HepG2 (cell line): Measurements from ENCODE around the gene ZNF773. TPM values are rescaled to one million over a fixed set of nuclear protein-coding genes. Genes with fewer than 3 reads are reported as not detected.
A peak's percentile ranks its signal among the peaks of the same experiment; 100 is the strongest.

Experiments
- DNMT1 ChIP-seq: sonication (generic); formaldehyde crosslinking; IDR thresholded peaks from 2 replicates; pipeline ENCODE4 v1.5.1; 2020; ENCODE audit warnings: mild to moderate bottlenecking, missing genetic modification reagents
- JDP2 ChIP-seq: sonication (generic); formaldehyde crosslinking; IDR thresholded peaks from 2 replicates; pipeline ENCODE4 v1.8.1; 2022; ENCODE audit warnings: missing genetic modification reagents, borderline replicate concordance
- KLF12 ChIP-seq: sonication (generic); formaldehyde crosslinking; IDR thresholded peaks from 2 replicates; pipeline ENCODE4 v1.4.0; 2020; ENCODE audit warnings: missing genetic modification reagents, borderline replicate concordance
- MEIS2 ChIP-seq: sonication (generic); formaldehyde crosslinking; IDR thresholded peaks from 2 replicates; pipeline ENCODE4 v1.9.0; 2021; ENCODE audit warnings: mild to moderate bottlenecking, missing genetic modification reagents
- NBN ChIP-seq: fragments of 450-650 bp; conservative IDR thresholded peaks from 2 replicates; pipeline ENCODE4 v1.6.1; 2017
- NPAS2 ChIP-seq: sonication (generic); formaldehyde crosslinking; IDR thresholded peaks from 2 replicates; pipeline ENCODE4 v1.8.0; 2022; ENCODE audit warnings: mild to moderate bottlenecking, missing genetic modification reagents, borderline replicate concordance
- NR2C2 ChIP-seq: sonication (generic); formaldehyde crosslinking; IDR thresholded peaks from 2 replicates; pipeline ENCODE4 v1.4.0; 2020; ENCODE audit warnings: missing genetic modification reagents, mild to moderate bottlenecking, moderate library complexity, borderline replicate concordance
- SCMH1 ChIP-seq: sonication (generic); formaldehyde crosslinking; IDR thresholded peaks from 2 replicates; pipeline ENCODE4 v1.9.0; 2021; ENCODE audit warnings: missing genetic modification reagents, mild to moderate bottlenecking, borderline replicate concordance
- ZFP90 ChIP-seq: sonication (generic); formaldehyde crosslinking; IDR thresholded peaks from 2 replicates; pipeline ENCODE4 v1.8.0; 2022; ENCODE audit warnings: missing genetic modification reagents, mild to moderate bottlenecking, inconsistent platforms, borderline replicate concordance
- ZNF496 ChIP-seq: sonication (generic); formaldehyde crosslinking; IDR thresholded peaks from 2 replicates; pipeline ENCODE4 v1.8.1; 2023; ENCODE audit warnings: mild to moderate bottlenecking, moderate library complexity, missing genetic modification reagents; ENCODE audit not compliant: insufficient replicate concordance
- ZNF672 ChIP-seq: sonication (generic); formaldehyde crosslinking; IDR thresholded peaks from 2 replicates; pipeline ENCODE4 v1.8.1; 2022; ENCODE audit warnings: missing genetic modification reagents
- polyA plus RNA-seq, 8 experiments: library from polyadenylated mRNA; depleted of rRNA in 3 of 8; stranded (reverse) in 7 of 8; unstranded in 1 of 8; fragments of >200 nt; fragmentation: Illumina TruSeq in 4 of 8; extraction: Trizol in 4 of 8; gene quantifications; 2 replicates each; pipeline versions ENCODE4 v1.2.1 to v1.2.3, GENCODE V29; 2011 to 2016; ENCODE audit warnings: low read depth in 4 of 8, missing spikeins in 1 of 8, mixed read lengths in 1 of 8; ENCODE audit not compliant: insufficient read depth in 1 of 8
- total RNA-seq, 5 experiments: library from RNA; depleted of rRNA; stranded (reverse); fragments of >200 nt; fragmentation: Illumina TruSeq; extraction: Trizol; gene quantifications; 2 replicates each; pipeline ENCODE4 v1.2.3, GENCODE V29; 2016; ENCODE audit warnings: low read depth in 1 of 5
- TF ChIP-seq, protein P1 (sequence below): sonication (generic); formaldehyde crosslinking; IDR thresholded peaks from 2 replicates; pipeline ENCODE4 v1.4.0; 2020; ENCODE audit warnings: missing genetic modification reagents, borderline replicate concordance
- TF ChIP-seq, protein P2 (sequence below): sonication (generic); formaldehyde crosslinking; IDR thresholded peaks from 2 replicates; pipeline ENCODE4 v1.4.0; 2020; ENCODE audit warnings: mild to moderate bottlenecking, missing genetic modification reagents
- TF ChIP-seq, protein P3 (sequence below): sonication (generic); formaldehyde crosslinking; IDR thresholded peaks from 2 replicates; pipeline ENCODE4 v1.9.0; 2021; ENCODE audit warnings: missing genetic modification reagents, mild to moderate bottlenecking, borderline replicate concordance

The ZNF773 gene
- total and polyA plus RNA-seq, 2 of the 13 experiments (the other 11 are each of a cell fraction or from before 2014, with no cell fraction given) = 5.7 to 6.7 TPM

DNA sequence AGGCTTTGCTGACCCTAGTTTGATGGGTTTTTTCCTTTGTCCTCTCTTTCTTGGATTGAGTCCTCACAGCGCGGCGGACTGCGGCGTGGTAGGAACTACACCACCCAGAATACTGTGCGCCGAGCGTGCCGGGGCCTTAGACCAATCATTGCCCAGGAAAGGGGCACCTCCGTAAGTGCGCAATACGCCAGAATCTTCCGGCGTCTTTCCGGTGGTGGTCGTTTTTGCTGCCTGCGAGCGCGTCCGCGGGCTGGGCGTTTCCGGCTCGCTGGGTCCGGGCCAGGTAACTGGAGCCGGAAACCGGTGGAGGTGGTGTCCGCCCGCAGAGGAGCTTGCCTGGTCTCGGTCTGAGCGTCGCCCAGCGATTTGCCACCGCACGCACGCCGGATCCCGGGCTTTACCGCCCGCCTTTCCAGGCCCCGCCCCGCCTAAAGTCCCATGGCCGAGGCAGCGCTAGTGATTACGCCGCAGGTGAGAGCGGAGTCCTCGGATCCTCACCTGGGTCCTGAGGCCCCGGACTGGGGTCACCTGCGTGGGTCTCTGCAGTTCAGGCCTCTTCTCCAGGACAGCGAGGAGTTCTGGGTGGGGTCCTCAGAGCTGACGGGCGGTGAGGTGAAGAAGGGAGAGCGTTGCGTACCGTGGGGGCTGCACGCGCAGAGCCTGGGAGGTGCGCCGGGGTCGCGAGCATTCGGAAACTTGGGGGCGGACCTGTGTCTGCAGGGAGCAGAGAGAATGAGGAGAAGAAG is 27.6 kb downstream of the ZNF773 start, which contains the start of gene ZNF549 (continued):
- TF ChIP-seq, protein P1, sequence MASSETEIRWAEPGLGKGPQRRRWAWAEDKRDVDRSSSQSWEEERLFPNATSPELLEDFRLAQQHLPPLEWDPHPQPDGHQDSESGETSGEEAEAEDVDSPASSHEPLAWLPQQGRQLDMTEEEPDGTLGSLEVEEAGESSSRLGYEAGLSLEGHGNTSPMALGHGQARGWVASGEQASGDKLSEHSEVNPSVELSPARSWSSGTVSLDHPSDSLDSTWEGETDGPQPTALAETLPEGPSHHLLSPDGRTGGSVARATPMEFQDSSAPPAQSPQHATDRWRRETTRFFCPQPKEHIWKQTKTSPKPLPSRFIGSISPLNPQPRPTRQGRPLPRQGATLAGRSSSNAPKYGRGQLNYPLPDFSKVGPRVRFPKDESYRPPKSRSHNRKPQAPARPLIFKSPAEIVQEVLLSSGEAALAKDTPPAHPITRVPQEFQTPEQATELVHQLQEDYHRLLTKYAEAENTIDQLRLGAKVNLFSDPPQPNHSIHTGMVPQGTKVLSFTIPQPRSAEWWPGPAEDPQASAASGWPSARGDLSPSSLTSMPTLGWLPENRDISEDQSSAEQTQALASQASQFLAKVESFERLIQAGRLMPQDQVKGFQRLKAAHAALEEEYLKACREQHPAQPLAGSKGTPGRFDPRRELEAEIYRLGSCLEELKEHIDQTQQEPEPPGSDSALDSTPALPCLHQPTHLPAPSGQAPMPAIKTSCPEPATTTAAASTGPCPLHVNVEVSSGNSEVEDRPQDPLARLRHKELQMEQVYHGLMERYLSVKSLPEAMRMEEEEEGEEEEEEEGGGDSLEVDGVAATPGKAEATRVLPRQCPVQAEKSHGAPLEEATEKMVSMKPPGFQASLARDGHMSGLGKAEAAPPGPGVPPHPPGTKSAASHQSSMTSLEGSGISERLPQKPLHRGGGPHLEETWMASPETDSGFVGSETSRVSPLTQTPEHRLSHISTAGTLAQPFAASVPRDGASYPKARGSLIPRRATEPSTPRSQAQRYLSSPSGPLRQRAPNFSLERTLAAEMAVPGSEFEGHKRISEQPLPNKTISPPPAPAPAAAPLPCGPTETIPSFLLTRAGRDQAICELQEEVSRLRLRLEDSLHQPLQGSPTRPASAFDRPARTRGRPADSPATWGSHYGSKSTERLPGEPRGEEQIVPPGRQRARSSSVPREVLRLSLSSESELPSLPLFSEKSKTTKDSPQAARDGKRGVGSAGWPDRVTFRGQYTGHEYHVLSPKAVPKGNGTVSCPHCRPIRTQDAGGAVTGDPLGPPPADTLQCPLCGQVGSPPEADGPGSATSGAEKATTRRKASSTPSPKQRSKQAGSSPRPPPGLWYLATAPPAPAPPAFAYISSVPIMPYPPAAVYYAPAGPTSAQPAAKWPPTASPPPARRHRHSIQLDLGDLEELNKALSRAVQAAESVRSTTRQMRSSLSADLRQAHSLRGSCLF (CRISPR knock-in tag) = no peak
- peak; percentile 65; the same call in 1 of the 2 replicates for TF ChIP-seq MEIS2 (CRISPR knock-in tag)
- TF ChIP-seq, protein P2, sequence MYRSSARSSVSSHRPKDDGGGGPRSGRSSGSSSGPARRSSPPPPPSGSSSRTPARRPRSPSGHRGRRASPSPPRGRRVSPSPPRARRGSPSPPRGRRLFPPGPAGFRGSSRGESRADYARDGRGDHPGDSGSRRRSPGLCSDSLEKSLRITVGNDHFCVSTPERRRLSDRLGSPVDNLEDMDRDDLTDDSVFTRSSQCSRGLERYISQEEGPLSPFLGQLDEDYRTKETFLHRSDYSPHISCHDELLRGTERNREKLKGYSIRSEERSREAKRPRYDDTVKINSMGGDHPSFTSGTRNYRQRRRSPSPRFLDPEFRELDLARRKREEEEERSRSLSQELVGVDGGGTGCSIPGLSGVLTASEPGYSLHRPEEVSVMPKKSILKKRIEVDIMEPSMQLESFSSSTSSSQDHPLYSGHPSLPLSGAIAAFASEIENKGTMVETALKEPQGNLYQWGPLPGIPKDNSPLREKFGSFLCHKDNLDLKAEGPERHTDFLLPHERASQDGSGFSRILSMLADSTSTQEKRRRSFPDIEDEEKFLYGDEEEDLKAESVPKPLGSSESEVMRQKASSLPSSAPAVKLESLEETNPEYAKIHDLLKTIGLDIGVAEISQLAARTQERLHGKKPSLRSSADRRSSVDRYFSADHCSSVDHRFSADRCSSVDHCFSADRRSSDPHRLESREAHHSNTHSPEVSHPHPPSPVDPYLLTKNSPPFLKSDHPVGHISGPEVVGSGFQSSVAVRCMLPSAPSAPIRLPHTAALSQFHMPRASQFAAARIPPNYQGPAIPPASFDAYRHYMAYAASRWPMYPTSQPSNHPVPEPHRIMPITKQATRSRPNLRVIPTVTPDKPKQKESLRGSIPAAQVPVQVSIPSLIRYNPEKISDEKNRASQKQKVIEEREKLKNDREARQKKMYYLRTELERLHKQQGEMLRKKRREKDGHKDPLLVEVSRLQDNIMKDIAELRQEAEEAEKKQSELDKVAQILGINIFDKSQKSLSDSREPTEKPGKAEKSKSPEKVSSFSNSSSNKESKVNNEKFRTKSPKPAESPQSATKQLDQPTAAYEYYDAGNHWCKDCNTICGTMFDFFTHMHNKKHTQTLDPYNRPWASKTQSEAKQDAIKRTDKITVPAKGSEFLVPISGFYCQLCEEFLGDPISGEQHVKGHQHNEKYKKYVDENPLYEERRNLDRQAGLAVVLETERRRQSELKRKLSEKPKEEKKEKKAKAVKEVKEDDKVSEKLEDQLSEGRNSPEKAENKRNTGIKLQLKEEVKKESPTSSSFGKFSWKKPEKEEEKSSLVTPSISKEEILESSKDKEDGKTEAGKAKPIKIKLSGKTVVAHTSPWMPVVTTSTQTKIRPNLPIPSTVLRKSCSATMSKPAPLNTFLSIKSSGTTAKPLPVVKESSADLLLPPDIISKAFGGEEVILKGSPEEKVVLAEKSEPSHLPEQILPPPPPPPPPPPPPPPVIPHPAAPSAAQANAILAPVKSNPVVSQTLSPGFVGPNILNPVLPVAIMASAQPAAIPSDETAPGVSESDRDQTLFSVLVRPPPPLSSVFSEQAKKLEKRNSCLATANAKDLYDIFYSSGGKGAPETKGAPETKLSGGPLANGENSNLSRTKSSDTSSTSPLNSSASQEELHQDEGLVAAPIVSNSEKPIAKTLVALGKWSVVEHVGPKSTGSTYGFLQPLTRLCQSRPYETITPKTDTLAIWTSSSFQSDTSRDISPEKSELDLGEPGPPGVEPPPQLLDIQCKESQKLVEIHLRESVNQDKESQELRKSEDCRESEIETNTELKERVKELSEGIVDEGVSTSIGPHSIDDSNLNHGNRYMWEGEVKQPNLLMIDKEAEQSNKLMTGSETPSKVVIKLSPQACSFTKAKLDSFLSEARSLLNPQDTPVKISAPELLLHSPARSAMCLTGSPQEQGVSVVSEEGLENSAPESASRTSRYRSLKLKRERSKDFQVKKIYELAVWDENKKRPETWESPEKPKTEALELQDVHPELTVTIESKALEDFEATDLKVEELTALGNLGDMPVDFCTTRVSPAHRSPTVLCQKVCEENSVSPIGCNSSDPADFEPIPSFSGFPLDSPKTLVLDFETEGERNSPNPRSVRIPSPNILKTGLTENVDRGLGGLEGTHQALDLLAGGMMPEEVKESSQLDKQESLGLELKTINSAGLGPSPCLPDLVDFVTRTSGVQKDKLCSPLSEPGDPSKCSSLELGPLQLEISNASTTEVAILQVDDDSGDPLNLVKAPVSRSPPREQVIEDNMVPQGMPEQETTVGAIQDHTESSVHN (CRISPR knock-in tag) = no peak
- no peak for TF ChIP-seq JDP2
- no peak for TF ChIP-seq ZNF496 (CRISPR knock-in tag)
- TF ChIP-seq SCMH1 (CRISPR knock-in tag) = no peak
- TF ChIP-seq NR2C2 (CRISPR knock-in tag) = peak; percentile 73; the same call in 1 of the 2 replicates
- no peak for TF ChIP-seq NBN
- TF ChIP-seq, protein P3, sequence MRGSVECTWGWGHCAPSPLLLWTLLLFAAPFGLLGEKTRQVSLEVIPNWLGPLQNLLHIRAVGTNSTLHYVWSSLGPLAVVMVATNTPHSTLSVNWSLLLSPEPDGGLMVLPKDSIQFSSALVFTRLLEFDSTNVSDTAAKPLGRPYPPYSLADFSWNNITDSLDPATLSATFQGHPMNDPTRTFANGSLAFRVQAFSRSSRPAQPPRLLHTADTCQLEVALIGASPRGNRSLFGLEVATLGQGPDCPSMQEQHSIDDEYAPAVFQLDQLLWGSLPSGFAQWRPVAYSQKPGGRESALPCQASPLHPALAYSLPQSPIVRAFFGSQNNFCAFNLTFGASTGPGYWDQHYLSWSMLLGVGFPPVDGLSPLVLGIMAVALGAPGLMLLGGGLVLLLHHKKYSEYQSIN (CRISPR knock-in tag) = no peak
- no peak; the same call in 1 of the 2 replicates for TF ChIP-seq ZFP90 (CRISPR knock-in tag)
- TF ChIP-seq ZNF672 (CRISPR knock-in tag) = 0 out of 2 replicates have a peak, but pooled peaks have one; percentile 38
- no peak for TF ChIP-seq KLF12
- 0 out of 2 replicates have a peak, but pooled peaks have one; percentile 66 for TF ChIP-seq DNMT1 (CRISPR knock-in tag)
- no peak for TF ChIP-seq NPAS2 (CRISPR knock-in tag)
